ENCODE data around the gene ARHGEF12.
"Not testable (repeated sequence)": the region's sequence is repeated elsewhere in the genome, so short reads cannot be mapped to it uniquely, and the experiment has no call there.

ARHGEF12 gene

GRCh38 chr11:120501976-120502755, 166.0 kb downstream of the ARHGEF12 start:
- DNase-seq: no peak

- not testable (repeated sequence) for DNase-seq
These were observed 167.3 kb downstream of the ARHGEF12 start for GRCh38 chr11:120503529-120503928.

DNA sequence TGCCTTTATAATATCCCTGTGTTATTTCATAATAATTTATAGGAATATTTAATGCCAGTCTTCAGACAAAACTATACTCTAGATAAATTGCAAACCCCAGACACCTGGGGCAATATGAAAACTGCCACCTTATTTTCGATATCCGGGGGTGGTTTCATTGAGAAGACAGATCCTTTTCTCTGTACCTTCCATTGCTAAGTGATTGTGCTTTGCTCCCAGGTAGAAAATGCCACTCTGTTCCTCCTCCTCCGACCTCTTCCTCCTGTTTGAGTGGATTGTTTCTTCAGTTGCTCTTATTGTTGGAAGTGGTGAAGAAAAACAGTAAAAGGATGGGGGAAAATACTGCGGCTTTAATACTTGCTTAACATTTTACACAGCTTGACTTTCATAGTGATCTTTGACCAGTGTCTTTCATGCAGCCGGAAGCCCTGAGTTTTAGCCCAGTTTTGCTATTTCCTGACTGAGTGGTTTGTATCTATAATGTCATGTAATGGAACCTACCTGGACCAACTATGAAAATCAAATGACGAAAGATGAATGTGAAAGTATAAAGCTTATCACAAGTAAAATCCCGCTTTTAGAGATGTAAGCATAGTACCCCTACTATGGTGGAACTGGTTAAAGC, 169.7 kb downstream of the ARHGEF12 start:
- no peak for DNase-seq

GRCh38 chr11:120509346-120510053, 173.3 kb downstream of the ARHGEF12 start:
- DNase-seq: no peak

DNA sequence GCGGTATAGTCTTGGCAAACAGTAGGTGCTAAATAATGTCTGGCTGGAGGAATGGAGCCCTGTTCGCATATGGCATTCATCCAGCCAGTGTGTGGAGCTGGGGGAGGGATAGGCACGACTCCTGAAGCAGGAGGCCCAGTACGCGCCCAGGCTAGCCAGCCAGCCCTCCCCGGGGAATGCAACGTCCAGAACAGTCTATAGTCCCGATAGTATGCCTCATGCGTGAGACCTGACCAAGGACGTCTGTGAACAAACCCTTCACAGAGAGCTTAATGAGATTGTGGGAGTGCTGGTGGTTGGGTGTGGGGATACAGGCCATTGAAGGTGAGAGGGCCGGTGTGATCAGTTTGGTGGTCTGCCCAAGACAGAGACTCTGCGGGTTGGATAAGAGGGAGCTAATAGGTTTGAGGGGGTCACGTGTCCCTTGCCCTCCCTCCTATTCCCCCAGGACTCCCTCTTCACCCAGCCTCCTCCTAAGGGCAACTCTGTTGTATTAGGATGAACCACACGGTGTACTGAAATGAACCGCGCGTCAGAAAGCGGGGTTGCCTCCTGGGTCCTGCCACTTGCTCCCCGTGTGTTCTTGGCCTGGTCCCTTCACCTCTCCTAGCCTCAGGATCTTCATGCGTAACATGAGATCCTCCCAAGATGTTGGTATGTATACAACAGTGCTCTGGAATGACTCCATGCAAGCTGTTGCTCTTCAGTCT, 174.3 kb downstream of the ARHGEF12 start:
- no peak for DNase-seq

- DNase-seq: no peak
These were observed 175.1 kb downstream of the ARHGEF12 start, which contains the start of gene GRIK4 for GRCh38 chr11:120511116-120511819. Gene GRIK4, plus strand, starts transcription at chr11:120511748. Its CDS starts 148,571 bp downstream, at chr11:120660319.

GRCh38 chr11:120511820-120512738, 175.9 kb downstream of the ARHGEF12 start:
- DNase-seq: no peak

GRCh38 chr11:120512739-120513435, 176.7 kb downstream of the ARHGEF12 start:
- no peak for DNase-seq

- no peak for DNase-seq
These were observed 177.5 kb downstream of the ARHGEF12 start for GRCh38 chr11:120513436-120514315.

DNA sequence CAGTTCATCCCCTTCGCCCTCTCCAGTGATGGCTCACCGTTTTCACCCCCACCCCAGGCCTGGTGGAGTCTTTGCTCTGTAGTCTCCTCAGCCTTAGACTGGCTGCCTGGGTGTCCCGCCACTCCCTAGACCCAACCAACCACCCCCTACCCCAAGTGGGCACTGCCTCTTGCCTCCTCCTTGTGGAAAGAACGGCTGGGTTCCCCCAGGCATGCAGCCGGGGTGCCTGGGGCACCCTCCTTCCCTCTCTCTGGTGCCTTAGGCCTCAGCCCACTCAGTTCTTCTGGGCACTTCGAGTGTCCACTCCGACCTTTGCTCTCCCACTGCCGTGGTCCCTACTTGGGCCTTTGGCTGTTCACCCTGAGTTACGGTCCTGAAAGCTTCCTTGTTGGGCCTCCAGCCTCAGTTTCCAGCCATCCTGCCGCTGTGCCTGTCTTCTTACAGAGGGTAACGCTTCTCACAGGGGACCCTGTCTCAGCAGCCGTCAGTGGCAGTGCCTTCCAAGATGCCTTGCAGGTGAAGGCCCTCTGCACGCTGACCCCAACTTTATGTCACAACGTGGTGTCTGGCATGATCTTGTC, 178.4 kb downstream of the ARHGEF12 start:
- DNase-seq: no peak

DNA sequence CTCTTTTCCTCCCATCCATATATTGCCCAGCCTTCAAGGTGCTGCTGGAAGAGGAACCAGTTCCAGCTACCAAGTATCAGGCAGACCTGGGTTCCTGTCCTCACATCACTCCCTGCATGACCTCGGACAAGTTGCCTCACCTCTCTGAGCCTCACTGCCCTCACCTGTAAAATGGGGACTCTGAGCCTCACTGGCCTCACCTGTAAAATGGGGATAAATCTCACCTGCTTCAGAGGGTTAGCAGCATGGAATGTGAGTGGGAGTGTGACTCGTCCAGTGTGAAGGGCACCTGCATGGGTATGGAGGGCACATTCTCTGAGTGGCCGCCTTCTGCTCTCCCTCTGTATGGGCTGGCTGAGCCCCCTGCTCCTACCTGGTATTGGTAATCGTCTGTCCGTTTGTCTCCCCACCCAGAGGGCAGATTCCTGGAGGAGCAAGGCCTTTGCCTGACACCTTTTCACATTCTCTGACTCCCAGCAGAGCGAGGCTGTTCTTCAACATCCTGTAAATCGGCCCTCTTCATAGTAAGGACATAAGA, 179.0 kb downstream of the ARHGEF12 start:
- DNase-seq: no peak

- no peak for DNase-seq
These were observed 180.5 kb downstream of the ARHGEF12 start for GRCh38 chr11:120516461-120517389.

DNA sequence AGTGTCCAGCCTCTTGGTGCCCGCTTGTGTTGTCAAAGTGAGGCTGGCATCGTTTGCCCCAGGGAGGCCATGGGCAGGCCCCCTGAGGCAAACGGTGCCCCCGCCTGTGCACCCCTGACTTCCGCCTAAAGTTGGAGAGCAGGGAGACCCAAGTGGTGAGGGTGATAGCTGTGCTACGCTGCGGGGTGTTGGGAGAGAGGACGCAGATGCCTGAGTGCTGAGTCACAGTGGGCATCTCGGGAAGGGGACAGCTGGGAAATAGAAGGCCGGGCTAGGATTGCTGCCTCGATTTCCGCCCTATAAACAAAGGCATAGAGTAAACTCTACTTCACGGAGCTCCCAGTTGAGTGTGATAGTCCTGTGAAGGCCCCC, 181.2 kb downstream of the ARHGEF12 start:
- DNase-seq: no peak

- DNase-seq: no peak
These were observed 181.6 kb downstream of the ARHGEF12 start for GRCh38 chr11:120517801-120518291.

GRCh38 chr11:120518356-120518755, 182.1 kb downstream of the ARHGEF12 start:
- DNase-seq: no peak

- DNase-seq: no peak
These were observed 183.3 kb downstream of the ARHGEF12 start for GRCh38 chr11:120519474-120519873.

DNA sequence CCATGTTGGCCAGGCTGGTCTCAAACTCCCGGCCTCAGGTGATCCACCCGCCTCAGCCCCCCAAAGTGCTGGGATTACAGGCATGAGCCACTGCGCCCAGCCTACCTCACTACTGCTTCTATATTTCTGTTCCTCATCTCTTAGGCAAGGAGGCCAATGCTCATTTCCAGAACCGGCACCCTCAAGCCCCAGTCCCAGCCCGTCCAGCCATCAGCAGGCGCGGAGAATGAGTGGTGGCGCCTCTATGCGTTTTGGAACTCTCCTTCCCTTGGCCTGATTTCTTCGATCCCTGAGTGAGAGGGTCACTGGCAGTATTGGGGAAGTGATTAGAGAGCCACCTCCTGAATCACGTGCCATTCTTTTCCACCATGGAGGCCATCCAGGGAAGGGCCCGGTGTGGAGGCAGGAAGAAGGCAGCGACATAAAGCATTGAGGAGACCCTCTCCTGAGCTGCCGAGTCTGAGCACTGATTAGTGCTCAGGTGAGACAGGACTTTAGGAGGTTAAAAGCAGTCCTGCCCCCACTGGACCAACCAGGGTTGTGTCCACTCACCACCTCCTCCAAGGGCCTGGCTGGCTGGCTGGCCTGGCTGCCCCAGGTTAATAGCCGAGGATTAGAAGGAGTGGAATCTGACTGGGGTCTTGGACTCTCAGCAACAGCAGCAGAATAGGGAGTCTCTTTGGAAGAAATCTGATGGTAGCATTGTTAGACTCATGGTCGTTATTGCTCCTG, 184.0 kb downstream of the ARHGEF12 start:
- DNase-seq: no peak

All from SIG-M5 (cell line).